GM12874 (cell line): ENCODE data around the gene LRBA.

ENCODE experiments used
- CTCF ChIP-seq: IDR thresholded peaks from 2 replicates; pipeline ENCODE4 v1.5.1; 2011; ENCODE audit warnings: low read depth, mild to moderate bottlenecking, control low read depth, low read length, moderate library complexity; ENCODE audit not compliant: insufficient read depth

The LRBA gene

GRCh38 chr4:150668824-150669223, 346.3 kb downstream of the LRBA start:
- TF ChIP-seq CTCF, result no peak

DNA sequence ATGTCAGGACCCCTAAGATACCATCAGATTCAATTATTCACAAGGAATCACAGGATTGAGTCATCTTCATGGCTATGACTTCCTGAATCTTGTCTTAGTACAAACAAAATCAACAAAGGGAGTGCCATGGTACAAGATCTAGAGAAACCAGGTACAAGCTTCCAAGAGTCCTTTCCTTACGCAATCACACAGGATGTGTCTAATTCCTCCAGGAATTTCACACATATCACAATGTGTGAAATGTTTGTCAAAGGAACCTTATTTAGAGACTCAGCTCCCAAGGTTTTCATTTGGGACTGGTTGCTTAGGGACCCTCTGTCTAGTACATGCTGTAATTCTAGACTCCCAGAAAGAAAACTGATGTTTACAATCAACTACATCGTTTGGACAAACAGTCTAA, 350.1 kb downstream of the LRBA start:
- TF ChIP-seq CTCF, result no peak

DNA sequence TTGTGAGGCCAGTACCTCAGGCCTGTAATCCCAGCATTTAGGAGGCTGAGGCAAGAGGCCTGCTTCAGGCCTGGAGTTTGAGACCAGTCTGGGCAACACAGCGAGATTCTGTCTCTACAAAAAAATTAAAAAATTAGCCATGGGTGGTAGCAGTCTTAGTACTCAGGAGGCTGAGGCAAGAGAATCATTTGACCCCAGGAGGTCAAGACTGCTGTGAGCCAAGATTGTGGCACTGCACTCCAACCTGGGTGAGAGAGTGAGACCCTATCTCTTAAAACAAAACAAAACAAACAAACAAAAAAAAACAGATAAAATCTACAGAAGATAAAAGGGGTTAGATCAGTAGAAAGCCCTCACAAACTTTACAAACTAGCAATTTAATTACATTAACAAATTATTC, 352.4 kb downstream of the LRBA start:
- no peak for TF ChIP-seq CTCF

GRCh38 chr4:150656891-150657290, 358.2 kb downstream of the LRBA start:
- TF ChIP-seq CTCF, result no peak

- no peak for TF ChIP-seq CTCF
Observed at GRCh38 chr4:150650751-150651150, 364.3 kb downstream of the LRBA start.

DNA sequence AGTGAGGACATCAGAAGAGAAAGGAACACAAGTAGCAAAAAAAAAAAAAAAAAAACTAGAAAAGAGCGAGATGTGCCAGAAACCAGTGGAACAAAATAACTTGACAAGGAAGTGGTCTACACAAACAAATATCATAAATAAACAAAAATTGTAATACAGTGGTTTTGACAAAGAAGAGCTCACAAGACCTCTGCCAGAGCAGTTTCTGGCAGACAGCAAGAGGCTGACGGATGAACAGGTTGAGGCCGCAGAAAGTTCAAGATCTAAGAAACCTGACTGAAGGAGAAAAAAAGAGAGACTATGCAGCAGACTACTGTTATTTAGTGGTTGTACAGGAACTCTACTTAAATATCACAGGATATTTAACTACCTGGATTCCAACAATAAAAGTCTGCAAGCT, 367.0 kb downstream of the LRBA start:
- TF ChIP-seq CTCF, result no peak

GRCh38 chr4:150647008-150647407, 368.1 kb downstream of the LRBA start:
- no peak for TF ChIP-seq CTCF

GRCh38 chr4:150641612-150642011, 373.5 kb downstream of the LRBA start:
- TF ChIP-seq CTCF, result no peak
